Loucy (cell line): ENCODE data around the gene ATP11A.
"Not testable (repeated sequence)": the region's sequence is repeated elsewhere in the genome, so short reads cannot be mapped to it uniquely, and the experiment has no call there.

ENCODE experiments used
- H2AFZ ChIP-seq: fragments of 200-600 bp; sonication (generic); 2 replicates; pipeline ENCODE4 v1.6.0; 2016; ENCODE audit warnings: antibody characterized with exemption, mild to moderate bottlenecking, low read length, moderate library complexity
- H3F3A ChIP-seq: fragments of 200-600 bp; 2 replicates; pipeline ENCODE4 v1.6.0; 2016; ENCODE audit warnings: antibody characterized with exemption, low read depth, mild to moderate bottlenecking
- H3K27me3 ChIP-seq: fragments of 200-600 bp; sonication (generic); 2 replicates; pipeline ENCODE4 v1.6.1; 2014; ENCODE audit warnings: low read length, mild to moderate bottlenecking; ENCODE audit not compliant: insufficient read depth, poor library complexity, severe bottlenecking
- H3K36me3 ChIP-seq: fragments of 200-600 bp; sonication (generic); 2 replicates; pipeline ENCODE4 v1.6.1; 2016; ENCODE audit warnings: low read length; ENCODE audit not compliant: insufficient read depth
- H3K4me1 ChIP-seq: fragments of 200-600 bp; sonication (generic); 2 replicates; pipeline ENCODE4 v1.5.1; 2014; ENCODE audit warnings: low read length, mild to moderate bottlenecking; ENCODE audit not compliant: insufficient read depth, poor library complexity, severe bottlenecking
- H3K4me2 ChIP-seq: fragments of 200-600 bp; sonication (generic); 2 replicates; pipeline ENCODE4 v1.6.0; 2014; ENCODE audit warnings: antibody characterized with exemption, low read length, low read depth, mild to moderate bottlenecking; ENCODE audit not compliant: poor library complexity, severe bottlenecking
- H3K4me3 ChIP-seq: fragments of 200-600 bp; sonication (generic); 2 replicates; pipeline ENCODE4 v1.5.1; 2014; ENCODE audit warnings: low read length, mild to moderate bottlenecking, mixed read lengths; ENCODE audit not compliant: poor library complexity, severe bottlenecking
- H3K79me2 ChIP-seq: fragments of 200-600 bp; sonication (generic); 2 replicates; pipeline ENCODE4 v1.6.1; 2014; ENCODE audit warnings: low read length; ENCODE audit not compliant: insufficient read depth
- H3K9ac ChIP-seq: fragments of 200-600 bp; sonication (generic); 2 replicates; pipeline ENCODE4 v1.6.0; 2014; ENCODE audit warnings: mild to moderate bottlenecking, low read depth, low read length, moderate library complexity; ENCODE audit not compliant: poor library complexity, severe bottlenecking
- H3K9me2 ChIP-seq: fragments of 200-600 bp; sonication (generic); replicated peaks from 2 replicates; pipeline ENCODE4 v1.6.1; 2016; ENCODE audit warnings: low read depth, low read length, mixed read lengths
- H3K9me3 ChIP-seq: fragments of 200-600 bp; sonication (generic); 2 replicates; pipeline ENCODE4 v1.6.1; 2014; ENCODE audit warnings: mild to moderate bottlenecking, antibody characterized with exemption, low read length, low read depth; ENCODE audit not compliant: insufficient read depth
- H4K20me1 ChIP-seq: fragments of 200-600 bp; sonication (generic); 2 replicates; pipeline ENCODE4 v1.6.0; 2014; ENCODE audit warnings: antibody characterized with exemption, low read length, mild to moderate bottlenecking; ENCODE audit not compliant: insufficient read depth, poor library complexity, severe bottlenecking
- EZH2phosphoT487 ChIP-seq: fragments of 200-600 bp; IDR thresholded peaks from 2 replicates; pipeline ENCODE4 v1.6.1; 2018; ENCODE audit warnings: antibody characterized with exemption, mild to moderate bottlenecking, moderate library complexity, borderline replicate concordance
- TF ChIP-seq, protein P1 (sequence below): fragments of 200-600 bp; sonication (generic); conservative IDR thresholded peaks from 2 replicates; pipeline ENCODE4 v1.5.1; 2014; ENCODE audit warnings: mild to moderate bottlenecking, antibody characterized with exemption, low read length

The ATP11A gene

GRCh38 chr13:112883241-112883945, 193.6 kb downstream of the ATP11A start:
- no peaks in the 10 kb centered on the region for H3K27me3 ChIP-seq

DNA sequence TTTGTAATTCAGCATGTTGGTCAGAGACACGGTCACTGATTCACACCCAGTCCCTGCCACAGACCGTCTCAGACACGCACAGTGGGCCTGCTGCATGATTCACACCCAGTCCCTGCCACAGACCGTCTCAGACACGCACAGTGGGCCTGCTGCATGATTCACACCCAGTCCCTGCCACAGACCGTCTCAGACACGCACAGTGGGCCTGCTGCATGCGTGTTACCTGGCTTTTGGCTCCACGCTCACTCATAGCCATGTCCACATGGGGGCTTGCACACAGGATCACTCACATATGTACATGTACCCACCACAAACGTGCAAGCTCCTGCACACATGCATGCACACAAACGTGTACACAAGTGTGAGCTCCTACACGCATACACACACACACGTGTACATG, 194.9 kb downstream of the ATP11A start:
- H3K36me3 ChIP-seq, H4K20me1 ChIP-seq, H3K9ac ChIP-seq, H3K79me2 ChIP-seq, H3K9me3 ChIP-seq, H3F3A ChIP-seq, H3K9me2 ChIP-seq, H3K27me3 ChIP-seq, H2AFZ ChIP-seq, H3K4me1 ChIP-seq, H3K4me2 ChIP-seq, H3K4me3 ChIP-seq: not testable (repeated sequence)

More at GRCh38 chr13:112883241-112883945, 193.6 kb downstream of the ATP11A start:
- Histone ChIP-seq H3K9me3 (no peaks in the 10 kb centered on the region), H3K36me3 (no peaks in the 10 kb centered on the region; the same call in 1 of the 2 replicates), H3K79me2 (no peaks in the 10 kb centered on the region), H4K20me1 (no peaks in the 10 kb centered on the region), H2AFZ (no peak overlapping the region), H3K9ac (no peak overlapping the region), H3K4me1 (no peaks in the 10 kb centered on the region), H3K4me3 (no peak overlapping the region), H3F3A (no peaks in the 10 kb centered on the region), H3K9me2 (no peaks in the 10 kb centered on the region), H3K4me2 (no peak overlapping the region)
- TF ChIP-seq EZH2phosphoT487: no peak
- TF ChIP-seq, protein P1, sequence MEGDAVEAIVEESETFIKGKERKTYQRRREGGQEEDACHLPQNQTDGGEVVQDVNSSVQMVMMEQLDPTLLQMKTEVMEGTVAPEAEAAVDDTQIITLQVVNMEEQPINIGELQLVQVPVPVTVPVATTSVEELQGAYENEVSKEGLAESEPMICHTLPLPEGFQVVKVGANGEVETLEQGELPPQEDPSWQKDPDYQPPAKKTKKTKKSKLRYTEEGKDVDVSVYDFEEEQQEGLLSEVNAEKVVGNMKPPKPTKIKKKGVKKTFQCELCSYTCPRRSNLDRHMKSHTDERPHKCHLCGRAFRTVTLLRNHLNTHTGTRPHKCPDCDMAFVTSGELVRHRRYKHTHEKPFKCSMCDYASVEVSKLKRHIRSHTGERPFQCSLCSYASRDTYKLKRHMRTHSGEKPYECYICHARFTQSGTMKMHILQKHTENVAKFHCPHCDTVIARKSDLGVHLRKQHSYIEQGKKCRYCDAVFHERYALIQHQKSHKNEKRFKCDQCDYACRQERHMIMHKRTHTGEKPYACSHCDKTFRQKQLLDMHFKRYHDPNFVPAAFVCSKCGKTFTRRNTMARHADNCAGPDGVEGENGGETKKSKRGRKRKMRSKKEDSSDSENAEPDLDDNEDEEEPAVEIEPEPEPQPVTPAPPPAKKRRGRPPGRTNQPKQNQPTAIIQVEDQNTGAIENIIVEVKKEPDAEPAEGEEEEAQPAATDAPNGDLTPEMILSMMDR: no peak

- no peak overlapping the region for H3K4me2 ChIP-seq
- H3K36me3 ChIP-seq: no peaks in the 10 kb centered on the region; the same call in 1 of the 2 replicates
- H3K9me3 ChIP-seq: no peaks in the 10 kb centered on the region
- no peaks in the 10 kb centered on the region for H3K9me2 ChIP-seq
- H2AFZ ChIP-seq: no peak overlapping the region
- no peaks in the 10 kb centered on the region for H3K27me3 ChIP-seq
- no peak for TF ChIP-seq EZH2phosphoT487
- TF ChIP-seq, protein P1: no peak
- H3K4me3 ChIP-seq: no peak overlapping the region
- no peak overlapping the region for H3K9ac ChIP-seq
- H3K4me1 ChIP-seq: no peaks in the 10 kb centered on the region
- H4K20me1 ChIP-seq: no peaks in the 10 kb centered on the region
- H3F3A ChIP-seq: no peaks in the 10 kb centered on the region
- no peaks in the 10 kb centered on the region for H3K79me2 ChIP-seq
Observed at GRCh38 chr13:112885242-112885781, 195.5 kb downstream of the ATP11A start.

DNA sequence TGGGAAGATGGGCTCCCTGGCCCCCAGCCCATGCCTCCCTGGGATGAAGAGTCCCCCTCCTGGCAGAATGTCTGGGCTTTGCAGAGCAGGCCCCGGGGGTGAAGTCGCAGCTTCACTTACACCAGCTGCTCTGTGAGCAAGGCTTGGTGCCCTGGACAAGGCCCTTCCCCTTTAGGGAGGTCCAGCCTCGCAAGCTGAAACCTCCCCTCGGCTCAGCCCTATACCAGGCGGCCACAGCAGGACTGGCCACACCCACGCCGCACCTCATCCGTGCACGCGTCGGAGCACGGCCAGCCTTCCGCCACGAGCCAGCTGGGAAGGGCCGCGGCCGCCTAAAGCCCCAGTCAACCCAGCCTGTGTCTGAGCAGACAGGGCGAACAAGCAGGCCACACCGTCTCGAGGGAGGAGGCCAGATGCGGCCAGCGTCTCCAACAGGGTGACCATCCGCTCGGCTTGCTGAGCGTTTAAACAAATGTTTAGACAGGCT, 196.0 kb downstream of the ATP11A start:
- Histone ChIP-seq H3K27me3 (no peaks in the 10 kb centered on the region), H3K4me2 (no peak overlapping the region), H3K4me3 (no peak overlapping the region), H3K4me1 (no peaks in the 10 kb centered on the region), H3K9ac (no peak overlapping the region), H3K79me2 (no peaks in the 10 kb centered on the region), H3F3A (no peaks in the 10 kb centered on the region), H2AFZ (no peak overlapping the region), H3K36me3 (no peaks in the 10 kb centered on the region; the same call in 1 of the 2 replicates), H3K9me3 (no peaks in the 10 kb centered on the region), H4K20me1 (no peaks in the 10 kb centered on the region), H3K9me2 (no peaks in the 10 kb centered on the region)
- no peak for TF ChIP-seq EZH2phosphoT487
